ENCODE results near the gene PYGO1.

PYGO1 gene

GRCh38 chr15:55546718-55547117, 41.4 kb downstream of the PYGO1 start:
- H3K4me3 ChIP-seq (ENCODE audit: low read length): no peak overlapping the region
- H3K79me2 ChIP-seq (ENCODE audit: control insufficient read depth, insufficient read depth, low read length): no peaks in the 10 kb centered on the region
- H3K4me2 ChIP-seq (ENCODE audit: low read length): no peak overlapping the region
- no peak overlapping the region for H3K9ac ChIP-seq (ENCODE audit: low read length)
- H3K4me1 ChIP-seq (ENCODE audit: control insufficient read depth, low read depth, low read length): no peaks in the 10 kb centered on the region
- H3K36me3 ChIP-seq (ENCODE audit: control insufficient read depth, insufficient read depth, low read length): no peaks in the 10 kb centered on the region
- H3K56ac ChIP-seq (ENCODE audit: low read length): no peak overlapping the region
- H3K27me3 ChIP-seq (ENCODE audit: insufficient read depth, low read length, poor library complexity): no peaks in the 10 kb centered on the region
- H3K23ac ChIP-seq (ENCODE audit: low read length): no peak overlapping the region
- no peak overlapping the region for H3K18ac ChIP-seq (ENCODE audit: low read length)
- H3K27ac ChIP-seq (ENCODE audit: low read depth, low read length): no peak overlapping the region
- H2AK5ac ChIP-seq (ENCODE audit: low read length): no peak overlapping the region
- H2BK120ac ChIP-seq (ENCODE audit: low read depth, low read length): no peak overlapping the region
- no peak overlapping the region for H2BK5ac ChIP-seq (ENCODE audit: low read length)
- no peak overlapping the region for H3K4ac ChIP-seq (ENCODE audit: low read depth, low read length)
- H2BK15ac ChIP-seq (replicated peaks; ENCODE audit: low read depth): no peak overlapping the region
- no peaks in the 10 kb centered on the region for H3K79me1 ChIP-seq (ENCODE audit: low read length)
- H4K8ac ChIP-seq (ENCODE audit: low read depth, low read length): no peak overlapping the region
- DNase-seq: no peak
- no CpG with 5 or more reads among the region's 5 CpGs for WGBS (ENCODE audit: extremely low coverage, insufficient coverage, low lambda C conversion rate)
- H4K5ac ChIP-seq (ENCODE audit: low read length): no peak overlapping the region

GRCh38 chr15:55535436-55535835, 52.7 kb downstream of the PYGO1 start:
- Histone ChIP-seq H3K4me1 (ENCODE audit: control insufficient read depth, low read depth, low read length) (peaks cover 6% of the 10 kb centered on the region), H4K5ac (ENCODE audit: low read length) (no peak overlapping the region), H3K18ac (ENCODE audit: low read length) (no peak overlapping the region), H2BK120ac (ENCODE audit: low read depth, low read length) (no peak overlapping the region), H3K4ac (ENCODE audit: low read depth, low read length) (no peak overlapping the region), H3K4me3 (ENCODE audit: low read length) (no peak overlapping the region), H3K79me1 (ENCODE audit: low read length) (no peaks in the 10 kb centered on the region), H3K36me3 (ENCODE audit: control insufficient read depth, insufficient read depth, low read length) (no peaks in the 10 kb centered on the region), H3K79me2 (ENCODE audit: control insufficient read depth, insufficient read depth, low read length) (no peaks in the 10 kb centered on the region), H3K27ac (ENCODE audit: low read depth, low read length) (no peak overlapping the region), H3K23ac (ENCODE audit: low read length) (no peak overlapping the region), H2BK5ac (ENCODE audit: low read length) (no peak overlapping the region), H3K4me2 (ENCODE audit: low read length) (no peak overlapping the region), H3K27me3 (ENCODE audit: insufficient read depth, low read length, poor library complexity) (no peaks in the 10 kb centered on the region), H3K56ac (ENCODE audit: low read length) (no peak overlapping the region), H4K8ac (ENCODE audit: low read depth, low read length) (no peak overlapping the region), H2BK15ac (replicated peaks; ENCODE audit: low read depth) (no peak overlapping the region), H3K9ac (ENCODE audit: low read length) (no peak overlapping the region), H2AK5ac (ENCODE audit: low read length) (no peak overlapping the region)
- DNase-seq: no peak
- no CpG with 5 or more reads among the region's 6 CpGs for WGBS (ENCODE audit: extremely low coverage, insufficient coverage, low lambda C conversion rate)

GRCh38 chr15:55532944-55533343, 55.2 kb downstream of the PYGO1 start:
- H3K4me2 ChIP-seq (ENCODE audit: low read length): no peak overlapping the region
- no peak overlapping the region for H3K9ac ChIP-seq (ENCODE audit: low read length)
- no peak overlapping the region for H3K27ac ChIP-seq (ENCODE audit: low read depth, low read length)
- no peak overlapping the region for H3K56ac ChIP-seq (ENCODE audit: low read length)
- no peak overlapping the region for H4K5ac ChIP-seq (ENCODE audit: low read length)
- no peaks in the 10 kb centered on the region for H3K79me2 ChIP-seq (ENCODE audit: control insufficient read depth, insufficient read depth, low read length)
- H2BK5ac ChIP-seq (ENCODE audit: low read length): no peak overlapping the region
- H3K27me3 ChIP-seq (ENCODE audit: insufficient read depth, low read length, poor library complexity): no peaks in the 10 kb centered on the region
- H2BK15ac ChIP-seq (replicated peaks; ENCODE audit: low read depth): no peak overlapping the region
- H3K4ac ChIP-seq (ENCODE audit: low read depth, low read length): no peak overlapping the region
- H3K79me1 ChIP-seq (ENCODE audit: low read length): no peaks in the 10 kb centered on the region
- no peak for DNase-seq
- H3K23ac ChIP-seq (ENCODE audit: low read length): no peak overlapping the region
- H3K36me3 ChIP-seq (ENCODE audit: control insufficient read depth, insufficient read depth, low read length): no peaks in the 10 kb centered on the region
- H4K8ac ChIP-seq (ENCODE audit: low read depth, low read length): no peak overlapping the region
- H3K4me3 ChIP-seq (ENCODE audit: low read length): no peak overlapping the region
- no peak overlapping the region for H2BK120ac ChIP-seq (ENCODE audit: low read depth, low read length)
- H2AK5ac ChIP-seq (ENCODE audit: low read length): no peak overlapping the region
- H3K4me1 ChIP-seq (ENCODE audit: control insufficient read depth, low read depth, low read length): peaks cover 6% of the 10 kb centered on the region
- H3K18ac ChIP-seq (ENCODE audit: low read length): no peak overlapping the region

GRCh38 chr15:55530861-55531313, 57.3 kb downstream of the PYGO1 start:
- Histone ChIP-seq H4K5ac (ENCODE audit: low read length) (no peak overlapping the region), H3K9ac (ENCODE audit: low read length) (no peak overlapping the region), H3K4me1 (ENCODE audit: control insufficient read depth, low read depth, low read length) (peaks cover 6% of the 10 kb centered on the region), H2AK5ac (ENCODE audit: low read length) (no peak overlapping the region), H2BK15ac (replicated peaks; ENCODE audit: low read depth) (no peak overlapping the region), H3K79me1 (ENCODE audit: low read length) (no peaks in the 10 kb centered on the region), H3K27me3 (ENCODE audit: insufficient read depth, low read length, poor library complexity) (no peaks in the 10 kb centered on the region), H3K4me2 (ENCODE audit: low read length) (no peak overlapping the region), H3K4ac (ENCODE audit: low read depth, low read length) (no peak overlapping the region), H3K4me3 (ENCODE audit: low read length) (no peak overlapping the region), H3K36me3 (ENCODE audit: control insufficient read depth, insufficient read depth, low read length) (no peaks in the 10 kb centered on the region), H2BK5ac (ENCODE audit: low read length) (no peak overlapping the region), H3K23ac (ENCODE audit: low read length) (no peak overlapping the region), H3K56ac (ENCODE audit: low read length) (no peak overlapping the region), H3K27ac (ENCODE audit: low read depth, low read length) (no peak overlapping the region), H3K79me2 (ENCODE audit: control insufficient read depth, insufficient read depth, low read length) (no peaks in the 10 kb centered on the region), H3K18ac (ENCODE audit: low read length) (no peak overlapping the region), H2BK120ac (ENCODE audit: low read depth, low read length) (no peak overlapping the region), H4K8ac (ENCODE audit: low read depth, low read length) (no peak overlapping the region)
- peak; percentile 93 for DNase-seq
- WGBS (ENCODE audit: extremely low coverage, insufficient coverage, low lambda C conversion rate): no CpG with 5 or more reads among the region's 4 CpGs

GRCh38 chr15:55528812-55529211, 59.3 kb downstream of the PYGO1 start:
- H2BK5ac ChIP-seq (ENCODE audit: low read length): no peak overlapping the region
- no CpG with 5 or more reads among the region's 4 CpGs for WGBS (ENCODE audit: extremely low coverage, insufficient coverage, low lambda C conversion rate)
- no peak overlapping the region for H2AK5ac ChIP-seq (ENCODE audit: low read length)
- H4K8ac ChIP-seq (ENCODE audit: low read depth, low read length): no peak overlapping the region
- H3K4me1 ChIP-seq (ENCODE audit: control insufficient read depth, low read depth, low read length): peaks cover 6% of the 10 kb centered on the region
- no peaks in the 10 kb centered on the region for H3K27me3 ChIP-seq (ENCODE audit: insufficient read depth, low read length, poor library complexity)
- no peak overlapping the region for H2BK120ac ChIP-seq (ENCODE audit: low read depth, low read length)
- no peak overlapping the region for H3K27ac ChIP-seq (ENCODE audit: low read depth, low read length)
- no peak overlapping the region for H3K18ac ChIP-seq (ENCODE audit: low read length)
- H3K9ac ChIP-seq (ENCODE audit: low read length): no peak overlapping the region
- no peak overlapping the region for H2BK15ac ChIP-seq (replicated peaks; ENCODE audit: low read depth)
- no peaks in the 10 kb centered on the region for H3K79me1 ChIP-seq (ENCODE audit: low read length)
- H3K56ac ChIP-seq (ENCODE audit: low read length): no peak overlapping the region
- no peak overlapping the region for H3K4ac ChIP-seq (ENCODE audit: low read depth, low read length)
- H3K23ac ChIP-seq (ENCODE audit: low read length): no peak overlapping the region
- H4K5ac ChIP-seq (ENCODE audit: low read length): no peak overlapping the region
- no peak overlapping the region for H3K4me3 ChIP-seq (ENCODE audit: low read length)
- no peak overlapping the region for H3K4me2 ChIP-seq (ENCODE audit: low read length)
- H3K36me3 ChIP-seq (ENCODE audit: control insufficient read depth, insufficient read depth, low read length): no peaks in the 10 kb centered on the region
- no peaks in the 10 kb centered on the region for H3K79me2 ChIP-seq (ENCODE audit: control insufficient read depth, insufficient read depth, low read length)
- DNase-seq: no peak

- Histone ChIP-seq H2AK5ac (ENCODE audit: low read length) (no peak overlapping the region), H2BK5ac (ENCODE audit: low read length) (no peak overlapping the region), H4K8ac (ENCODE audit: low read depth, low read length) (no peak overlapping the region), H3K79me1 (ENCODE audit: low read length) (no peaks in the 10 kb centered on the region), H2BK15ac (replicated peaks; ENCODE audit: low read depth) (no peak overlapping the region), H3K27me3 (ENCODE audit: insufficient read depth, low read length, poor library complexity) (no peaks in the 10 kb centered on the region), H3K56ac (ENCODE audit: low read length) (peak overlapping the region; percentile 18), H3K23ac (ENCODE audit: low read length) (no peak overlapping the region), H2BK120ac (ENCODE audit: low read depth, low read length) (no peak overlapping the region), H3K4me2 (ENCODE audit: low read length) (no peak overlapping the region), H3K18ac (ENCODE audit: low read length) (no peak overlapping the region), H3K79me2 (ENCODE audit: control insufficient read depth, insufficient read depth, low read length) (no peaks in the 10 kb centered on the region), H3K9ac (ENCODE audit: low read length) (no peak overlapping the region), H4K5ac (ENCODE audit: low read length) (no peak overlapping the region), H3K27ac (ENCODE audit: low read depth, low read length) (no peak overlapping the region), H3K4me3 (ENCODE audit: low read length) (no peak overlapping the region), H3K4me1 (ENCODE audit: control insufficient read depth, low read depth, low read length) (peaks cover 6% of the 10 kb centered on the region), H3K4ac (ENCODE audit: low read depth, low read length) (no peak overlapping the region), H3K36me3 (ENCODE audit: control insufficient read depth, insufficient read depth, low read length) (no peaks in the 10 kb centered on the region)
- no CpG with 5 or more reads among the region's 1 CpG for WGBS (ENCODE audit: extremely low coverage, insufficient coverage, low lambda C conversion rate)
- DNase-seq: peak; percentile 29
These were observed 61.0 kb downstream of the PYGO1 start for GRCh38 chr15:55527150-55527549.
